DOHH2 (cell line): ENCODE data around the gene GIT1.

ENCODE experiments used
- CTCF ChIP-seq: fragments of 200-600 bp; sonication (generic); IDR thresholded peaks from one replicate; pipeline ENCODE4 v1.5.1; 2014; ENCODE audit warnings: antibody characterized with exemption, mild to moderate bottlenecking, low read depth, low read length; ENCODE audit not compliant: poor library complexity, severe bottlenecking
- EZH2phosphoT487 ChIP-seq: fragments of 200-600 bp; sonication (generic); IDR thresholded peaks from 2 replicates; pipeline ENCODE4 v1.6.1; 2017; ENCODE audit warnings: borderline replicate concordance, mild to moderate bottlenecking, antibody characterized with exemption, low read length, moderate library complexity, mixed read lengths

DNA sequence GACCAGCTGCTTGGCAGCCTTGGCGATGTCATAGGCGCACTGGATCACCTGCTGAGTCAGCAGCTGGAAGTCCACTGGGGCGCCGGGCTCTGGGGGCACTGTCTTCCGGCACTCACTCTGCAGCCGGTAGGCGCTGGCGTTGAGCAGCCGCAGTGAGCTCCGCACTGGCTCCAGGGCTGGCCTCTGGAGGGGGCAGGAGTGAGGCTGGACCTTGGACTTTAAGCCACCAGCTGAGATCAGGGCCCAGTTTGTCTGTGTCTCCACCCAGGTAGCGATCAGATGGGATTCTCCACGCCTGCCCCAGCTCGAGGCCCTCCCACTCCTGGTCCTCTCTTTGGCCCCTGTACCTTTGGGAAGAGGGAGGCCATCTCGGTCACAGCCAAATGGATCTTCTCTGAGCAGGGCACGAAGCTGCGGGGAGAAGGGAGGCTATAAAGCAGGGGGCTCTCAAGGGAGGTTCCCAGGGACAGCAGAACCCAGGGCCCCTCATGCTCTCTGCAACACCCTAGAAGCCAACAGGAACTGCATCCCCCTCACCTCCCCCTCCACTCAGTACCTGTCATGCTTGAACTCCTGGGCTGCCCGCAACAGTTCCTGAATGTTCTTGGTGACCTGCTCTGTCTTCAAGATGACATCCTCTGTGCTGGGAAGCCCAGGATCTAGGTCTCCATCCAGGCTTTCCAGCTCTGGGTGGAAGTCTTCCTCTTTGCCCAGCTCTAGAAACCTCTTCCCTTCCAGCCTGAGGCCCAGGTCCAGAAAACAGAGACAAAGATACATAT lies 14.5 kb downstream of the GIT1 start:
- TF ChIP-seq CTCF (no peak), EZH2phosphoT487 (no peak)
